Measurements from ENCODE around the gene IGSF9B. TPM values are rescaled to one million over a fixed set of nuclear protein-coding genes. Genes with fewer than 3 reads are reported as not detected.

IGSF9B gene
- total RNA-seq, 1 donor from 2014 or later, result 5.5 TPM

GRCh38 chr11:133974836-133975487 is 18.2 kb upstream of the IGSF9B start:
- TF ChIP-seq CTCF (IDR thresholded peaks at IDR 0.05), result no peak
- Histone ChIP-seq H3K4me1 (no peaks in the 10 kb centered on the region), H3K36me3 (no peaks in the 10 kb centered on the region), H3K27me3 (ENCODE audit: low read depth) (no peaks in the 10 kb centered on the region), H3K27ac (no peak overlapping the region), H3K4me3 (no peak overlapping the region), H3K9me3 (no peaks in the 10 kb centered on the region)
- ATAC-seq (no peak), DNase-seq (no peak)
- intact Hi-C loops (cut with DNase I), result no loop called here

GRCh38 chr11:133971881-133972280 is 15.1 kb upstream of the IGSF9B start:
- ATAC-seq (no peak), DNase-seq (no peak)
- intact Hi-C loops (cut with DNase I), result no loop called here
- no peak overlapping the region for H3K4me3 ChIP-seq
- H3K9me3 ChIP-seq, result no peaks in the 10 kb centered on the region
- H3K27ac ChIP-seq, result no peak overlapping the region
- no peaks in the 10 kb centered on the region for H3K4me1 ChIP-seq
- no peak for TF ChIP-seq CTCF (IDR thresholded peaks at IDR 0.05)
- H3K36me3 ChIP-seq, result no peaks in the 10 kb centered on the region
- H3K27me3 ChIP-seq (ENCODE audit: low read depth), result peaks cover 9% of the 10 kb centered on the region

GRCh38 chr11:133969112-133969511 is 12.3 kb upstream of the IGSF9B start:
- Histone ChIP-seq H3K27ac (no peak overlapping the region), H3K9me3 (no peaks in the 10 kb centered on the region), H3K4me3 (no peak overlapping the region), H3K4me1 (peaks cover 6% of the 10 kb centered on the region), H3K36me3 (no peaks in the 10 kb centered on the region), H3K27me3 (ENCODE audit: low read depth) (peaks cover 9% of the 10 kb centered on the region)
- no peak for ATAC-seq
- DNase-seq, result no peak
- TF ChIP-seq CTCF (IDR thresholded peaks at IDR 0.05), result no peak
- intact Hi-C loops (cut with DNase I), result no loop called here

- H3K27me3 ChIP-seq (ENCODE audit: low read depth), result peaks cover 9% of the 10 kb centered on the region
- no peak overlapping the region for H3K4me3 ChIP-seq
- no peaks in the 10 kb centered on the region for H3K9me3 ChIP-seq
- no peaks in the 10 kb centered on the region for H3K36me3 ChIP-seq
- no peak overlapping the region for H3K27ac ChIP-seq
- intact Hi-C loops (cut with DNase I), result no loop called here
- TF ChIP-seq CTCF (IDR thresholded peaks at IDR 0.05), result no peak
- H3K4me1 ChIP-seq, result peaks cover 6% of the 10 kb centered on the region
- DNase-seq, result no peak
- no peak for ATAC-seq
These were observed 11.5 kb upstream of the IGSF9B start for GRCh38 chr11:133968300-133968699.

- no peak overlapping the region for H3K4me3 ChIP-seq
- no peak overlapping the region for H3K27ac ChIP-seq
- DNase-seq, result no peak
- no peak for ATAC-seq
- H3K4me1 ChIP-seq, result peaks cover 6% of the 10 kb centered on the region
- intact Hi-C loops (cut with DNase I), result no loop called here
- H3K9me3 ChIP-seq, result no peaks in the 10 kb centered on the region
- no peaks in the 10 kb centered on the region for H3K36me3 ChIP-seq
- no peak for TF ChIP-seq CTCF (IDR thresholded peaks at IDR 0.05)
- H3K27me3 ChIP-seq (ENCODE audit: low read depth), result peaks cover 9% of the 10 kb centered on the region
These were observed 11.0 kb upstream of the IGSF9B start for GRCh38 chr11:133967599-133968238.

Data from lower lobe of right lung (tissue), 2 donors.